Right cardiac atrium (tissue), 5 donors: ENCODE results near the gene PGA5. TPM values are rescaled to one million over a fixed set of nuclear protein-coding genes. Genes with fewer than 3 reads are reported as not detected.
"Not testable (repeated sequence)": the region's sequence is repeated elsewhere in the genome, so short reads cannot be mapped to it uniquely, and the experiment has no call there.

Source experiments
- ATAC-seq, 2 donors: fragments of 200-7000 bp; cut with Tn5 transposase; one replicate each; pipeline versions ENCODE4 v1.8.0 to v1.9.1; 2020; ENCODE audit warnings: moderate library complexity in 2 of 2, mild to moderate bottlenecking in 1 of 2
- DNase-seq, 3 donors: peaks; one replicate each; pipeline ENCODE4 v3.0.0-alpha.2; 2020
- H3K27ac ChIP-seq: one replicate; pipeline ENCODE4 v1.5.1; 2013; ENCODE audit warnings: mild to moderate bottlenecking, low read length, control low read depth, moderate library complexity
- H3K27me3 ChIP-seq: one replicate; pipeline ENCODE4 v1.6.1; 2013; ENCODE audit not compliant: control insufficient read depth, insufficient read depth
- H3K4me1 ChIP-seq: one replicate; pipeline ENCODE4 v1.6.1; 2013; ENCODE audit warnings: low read length; ENCODE audit not compliant: control insufficient read depth, insufficient read depth
- H3K4me3 ChIP-seq: one replicate; pipeline ENCODE4 v1.5.1; 2013; ENCODE audit warnings: low read length, control low read depth
- H3K9me3 ChIP-seq: one replicate; pipeline ENCODE4 v1.6.1; 2013; ENCODE audit warnings: low read length; ENCODE audit not compliant: control insufficient read depth
- WGBS: extraction: QIAGEN DNeasy Blood & Tissue Kit; methylation state at CpG from one replicate; pipeline ENCODE4 v1.1.7; 2013; 5-methylcytosine and 5-hydroxymethylcytosine counted together
- intact Hi-C, 4 donors: fragments of 100-400 bp; cut with DNase I; formaldehyde crosslinking; loops; one replicate each; pipeline versions ENCODE4 v1.11.0 to v1.14.0; 2022 to 2023
- polyA plus RNA-seq: library from polyadenylated mRNA; stranded (reverse); fragments of 200-250 nt; gene quantifications from one replicate; pipeline ENCODE4 v1.2.3, GENCODE V29; 2013
- total RNA-seq, 4 donors: library from RNA; stranded (reverse); fragmentation: NEBNext Ultra II Directional; extraction: Animal tissue kit (Norgen Biotek cat#: 25700); gene quantifications; one replicate each; pipeline ENCODE4 v1.2.1, GENCODE V29; 2021
- donor health status: healthy with polysubstance abuse.
- donor health status: DM: no; HTN: yes; CAD: no.
- donor health status: DM: no; HTN: no; CAD: no.
- donor health status: DM: no; HTN: yes; CAD: no; lungs with severe emphysema.
- donor health status: DM: yes; HTN: yes; CAD: no.

PGA5 gene
- total and polyA plus RNA-seq, 5 donors: 0.54 to 3.6 (median 1.1) TPM

- H3K27me3 ChIP-seq, DNase-seq, intact Hi-C loops, H3K4me1 ChIP-seq, ATAC-seq, H3K9me3 ChIP-seq, H3K4me3 ChIP-seq, H3K27ac ChIP-seq: not testable (repeated sequence)
- no CpG with 5 or more reads among the region's 10 CpGs for WGBS
Observed at GRCh38 chr11:61226457-61227137, 14.4 kb upstream of the PGA5 start.

- intact Hi-C loops, DNase-seq, H3K4me1 ChIP-seq, H3K27ac ChIP-seq, H3K4me3 ChIP-seq, H3K27me3 ChIP-seq, H3K9me3 ChIP-seq: not testable (repeated sequence)
- WGBS: no CpG with 5 or more reads among the region's 6 CpGs
- ATAC-seq: peak in 1 of 2 donors; percentile 44
Observed at GRCh38 chr11:61229458-61229857, 11.5 kb upstream of the PGA5 start.

GRCh38 chr11:61231033-61231432 is 9.9 kb upstream of the PGA5 start:
- peak; percentile 58 to 67 for ATAC-seq
- WGBS: no CpG with 5 or more reads among the region's 15 CpGs
- H3K4me1 ChIP-seq, H3K27me3 ChIP-seq, H3K27ac ChIP-seq, DNase-seq, intact Hi-C loops, H3K4me3 ChIP-seq, H3K9me3 ChIP-seq: not testable (repeated sequence)

- peak in 1 of 2 donors; percentile 8 for ATAC-seq
- H3K27ac ChIP-seq, DNase-seq, H3K4me1 ChIP-seq, H3K4me3 ChIP-seq, H3K27me3 ChIP-seq, intact Hi-C loops, H3K9me3 ChIP-seq: not testable (repeated sequence)
- no CpG with 5 or more reads among the region's 5 CpGs for WGBS
Observed at GRCh38 chr11:61231585-61231984, 9.4 kb upstream of the PGA5 start.

DNA sequence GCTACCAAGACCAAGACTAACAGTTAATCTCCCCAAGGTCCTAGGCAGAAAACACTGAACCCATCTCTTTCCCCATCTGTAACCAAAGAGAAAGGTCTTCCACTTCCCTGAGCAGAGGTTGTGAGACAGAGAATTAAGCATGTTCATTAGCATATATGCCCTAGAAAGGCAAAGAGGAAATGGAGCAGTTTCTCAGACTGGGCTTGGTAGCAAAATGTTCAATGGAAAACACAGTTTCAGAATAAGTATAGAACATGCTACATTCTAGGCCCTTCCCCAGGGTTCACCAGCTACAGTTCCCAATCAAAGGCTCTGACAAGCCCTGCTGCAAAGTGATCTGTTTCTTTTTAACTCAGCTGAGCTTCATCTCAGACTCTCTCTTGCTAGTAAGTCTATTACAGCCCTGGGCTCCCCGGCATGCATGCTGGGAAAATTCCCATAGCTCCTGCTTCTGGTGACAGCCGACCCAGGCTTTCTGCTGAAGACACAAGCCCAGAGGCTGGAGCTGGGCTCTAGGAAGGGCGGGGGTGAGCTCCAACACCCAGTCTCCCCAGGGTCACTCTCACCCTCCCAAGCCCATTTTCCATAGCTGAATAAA is 8.3 kb upstream of the PGA5 start:
- ATAC-seq, H3K27me3 ChIP-seq, DNase-seq, H3K9me3 ChIP-seq, H3K4me1 ChIP-seq, intact Hi-C loops, H3K27ac ChIP-seq, H3K4me3 ChIP-seq: not testable (repeated sequence)
- no CpG with 5 or more reads among the region's 3 CpGs for WGBS

- intact Hi-C loops, H3K4me1 ChIP-seq, H3K27ac ChIP-seq, ATAC-seq, DNase-seq, H3K9me3 ChIP-seq, H3K27me3 ChIP-seq, H3K4me3 ChIP-seq: not testable (repeated sequence)
- no CpG with 5 or more reads among the region's 4 CpGs for WGBS
Observed at GRCh38 chr11:61237130-61237529, 3.8 kb upstream of the PGA5 start.

GRCh38 chr11:61240288-61240687 is 687 bp upstream of the PGA5 start:
- H3K27me3 ChIP-seq, ATAC-seq, H3K9me3 ChIP-seq, H3K4me1 ChIP-seq, H3K4me3 ChIP-seq, DNase-seq, H3K27ac ChIP-seq, intact Hi-C loops: not testable (repeated sequence)
- WGBS: 73% methylated on average over 7 of the region's 8 CpGs

DNA sequence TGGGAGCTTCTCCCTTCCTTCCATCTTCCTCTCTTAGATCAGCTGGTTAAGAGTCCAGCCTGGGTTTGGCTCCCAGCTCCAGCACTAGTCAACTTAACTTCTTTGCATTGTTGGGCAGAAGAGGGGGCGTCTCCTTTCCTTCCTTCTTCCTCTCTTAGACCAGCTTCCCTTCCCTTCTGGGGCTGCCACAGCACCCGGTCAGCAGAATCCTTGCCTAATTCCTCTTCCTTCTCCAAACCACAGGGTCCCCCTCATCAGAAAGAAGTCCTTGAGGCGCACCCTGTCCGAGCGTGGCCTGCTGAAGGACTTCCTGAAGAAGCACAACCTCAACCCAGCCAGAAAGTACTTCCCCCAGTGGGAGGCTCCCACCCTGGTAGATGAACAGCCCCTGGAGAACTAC is 551 bp downstream of the PGA5 start:
- ATAC-seq: peak; percentile 35 to 61
- DNase-seq, H3K9me3 ChIP-seq, intact Hi-C loops, H3K4me1 ChIP-seq, H3K27ac ChIP-seq, H3K27me3 ChIP-seq, H3K4me3 ChIP-seq: not testable (repeated sequence)
- no CpG with 5 or more reads among the region's 5 CpGs for WGBS

GRCh38 chr11:61245284-61245964 is 4.4 kb downstream of the PGA5 start:
- H3K27ac ChIP-seq, H3K27me3 ChIP-seq, H3K9me3 ChIP-seq, intact Hi-C loops, H3K4me1 ChIP-seq, DNase-seq, ATAC-seq, H3K4me3 ChIP-seq: not testable (repeated sequence)
- whole genome bisulfite sequencing: no CpG with 5 or more reads among the region's 10 CpGs

DNA sequence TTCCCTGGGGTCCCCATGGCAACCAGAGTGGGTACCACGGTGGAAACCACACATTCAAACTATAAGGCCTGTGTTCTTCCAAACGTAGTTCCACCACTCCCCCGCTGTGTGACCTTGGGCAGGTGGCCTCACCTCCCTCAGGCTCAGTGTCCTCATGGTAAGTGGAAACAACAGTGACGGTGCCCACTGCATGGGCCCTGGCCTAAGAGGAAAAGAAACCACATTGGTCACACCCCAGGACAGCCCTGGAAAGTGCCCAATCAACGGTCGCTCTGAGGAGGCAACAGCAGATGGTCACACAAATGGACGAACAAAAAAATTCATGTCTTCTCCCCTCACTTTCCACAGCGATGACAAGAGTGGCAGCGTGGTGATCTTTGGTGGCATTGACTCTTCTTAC is 7.1 kb downstream of the PGA5 start:
- WGBS: 87% methylated on average over 9 of the region's 9 CpGs
- ATAC-seq, H3K4me3 ChIP-seq, H3K27me3 ChIP-seq, intact Hi-C loops, H3K27ac ChIP-seq, DNase-seq, H3K9me3 ChIP-seq, H3K4me1 ChIP-seq: not testable (repeated sequence)

DNA sequence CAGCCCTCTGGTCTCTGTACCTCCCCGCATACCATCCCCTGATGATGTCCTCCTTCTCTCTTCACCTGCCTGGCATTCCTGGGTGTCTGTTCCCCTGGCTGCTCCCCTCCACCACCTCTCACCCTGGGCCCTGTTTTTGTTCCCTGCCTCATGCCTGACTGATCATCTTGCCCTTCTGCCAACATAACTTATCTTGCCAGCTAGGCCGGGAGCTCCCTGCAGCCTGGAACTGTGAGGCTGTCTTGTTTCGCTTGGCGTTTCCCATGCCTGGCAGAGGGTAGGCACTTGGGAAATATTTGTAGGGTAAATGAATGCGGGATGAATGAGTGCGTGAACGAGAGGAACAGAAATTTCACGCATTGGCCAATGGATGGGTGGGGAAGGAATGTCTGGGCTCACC is 8.2 kb downstream of the PGA5 start:
- H3K4me1 ChIP-seq, DNase-seq, intact Hi-C loops, H3K27ac ChIP-seq, H3K4me3 ChIP-seq, H3K9me3 ChIP-seq, H3K27me3 ChIP-seq: not testable (repeated sequence)
- peak in 1 of 2 donors; percentile 5 for ATAC-seq
- WGBS: 71% methylated on average over 8 of the region's 8 CpGs
